Stomach (tissue), 9 donors: Measurements from ENCODE around the gene CDK5. TPM values are rescaled to one million over a fixed set of nuclear protein-coding genes. Genes with fewer than 3 reads are reported as not detected.

Experiments used
- DNase-seq, 2 donors: peaks; one replicate each; pipeline versions ENCODE4 v3.0.0 to v3.0.0-alpha.2; 2013 to 2019
- H3K27ac ChIP-seq, 5 donors: fragments of 200-600 bp in 4 of 5; sonication (generic) in 4 of 5; one replicate each; pipeline ENCODE4 v1.5.1; 2013 to 2019; ENCODE audit warnings: mild to moderate bottlenecking in 1 of 5, moderate library complexity in 1 of 5
- H3K27me3 ChIP-seq, 3 donors: fragments of 200-600 bp; sonication (generic); one replicate each; pipeline ENCODE4 v1.5.1; 2017 to 2019; ENCODE audit warnings: mixed run types in 1 of 3
- H3K36me3 ChIP-seq, 4 donors: fragments of 200-600 bp; sonication (generic); 1 replicate in 3 of 4; 2 replicates in 1 of 4; pipeline ENCODE4 v1.5.1; 2016 to 2019
- H3K4me1 ChIP-seq, 4 donors: fragments of 200-600 bp; sonication (generic); one replicate each; pipeline ENCODE4 v1.5.1; 2016 to 2019
- H3K4me3 ChIP-seq, 4 donors: fragments of 200-600 bp; sonication (generic) in 3 of 4; one replicate each; pipeline ENCODE4 v1.5.1; 2016 to 2019; ENCODE audit warnings: mild to moderate bottlenecking in 1 of 4
- H3K9me3 ChIP-seq, 4 donors: fragments of 200-600 bp; sonication (generic); one replicate each; pipeline ENCODE4 v1.5.1; 2016 to 2019
- CTCF ChIP-seq, 7 experiments: fragments of 450-650 bp in 4 of 7; fragments of 200-600 bp in 3 of 7; sonication (generic) in 3 of 7; IDR thresholded peaks; one replicate each; pipeline ENCODE4 v1.5.1; 2016 to 2019; ENCODE audit warnings: antibody characterized with exemption in 7 of 7, control low read depth in 2 of 7, mild to moderate bottlenecking in 1 of 7
- EP300 ChIP-seq: sonication (generic); formaldehyde crosslinking; IDR thresholded peaks from one replicate; pipeline ENCODE4 v1.6.1; 2017; ENCODE audit warnings: antibody characterized with exemption
- POLR2A ChIP-seq, 4 donors: fragments of 450-650 bp; IDR thresholded peaks; one replicate each; pipeline ENCODE4 v1.6.1; 2016; ENCODE audit warnings: antibody characterized with exemption in 4 of 4, control low read depth in 2 of 4, mild to moderate bottlenecking in 1 of 4, moderate library complexity in 1 of 4
- POLR2AphosphoS5 ChIP-seq, 3 donors: sonication (generic); formaldehyde crosslinking; IDR thresholded peaks; one replicate each; pipeline ENCODE4 v1.6.1; 2016; ENCODE audit warnings: antibody characterized with exemption in 3 of 3
- WGBS, 5 donors: extraction: QIAGEN DNeasy Blood & Tissue Kit in 3 of 5; methylation state at CpG; one replicate each; pipeline versions ENCODE4 v1.1.5 to v1.1.7; 2013 to 2018; 5-methylcytosine and 5-hydroxymethylcytosine counted together
- intact Hi-C: fragments of 100-400 bp; cut with DNase I; formaldehyde crosslinking; loops from one replicate; pipeline ENCODE4 v1.15.1; 2023; ENCODE audit warnings: low total_unique reads
- polyA plus RNA-seq, 3 donors: library from polyadenylated mRNA; stranded (reverse); fragments of 200-250 nt; gene quantifications; one replicate each; pipeline ENCODE4 v1.2.3, GENCODE V29; 2013
- total RNA-seq, 5 donors: library from RNA; depleted of rRNA; stranded (reverse); fragments of >200 nt; gene quantifications; one replicate each; pipeline versions ENCODE4 v1.1.0 to v1.2.3, GENCODE V29; 2014 to 2016
- donor health status: healthy with polysubstance abuse.
- donor health status: Bipolar disorder and iron deficiency.
- donor health status: healthy.

The CDK5 gene
- total and polyA plus RNA-seq, 8 donors = 0.87 to 46.1 (median 11.8) TPM; not detected in 1

GRCh38 chr7:151058781-151059366 is 1.2 kb upstream of the CDK5 start:
- no peaks in the 10 kb centered on the region for H3K9me3 ChIP-seq
- peaks cover 55 to 66% (median 60%) of the 10 kb centered on the region in 4 donors for H3K4me1 ChIP-seq
- H3K36me3 ChIP-seq = peaks cover 3 to 18% (median 7%) of the 10 kb centered on the region in 4 donors
- H3K27ac ChIP-seq = peak overlapping the region; percentile 91 to 97 (median 96)
- H3K27me3 ChIP-seq = no peaks in the 10 kb centered on the region
- 3 to 6% (median 4%) methylated on average over 18 of the region's 18 CpGs for WGBS, 5 donors
- no peak for TF ChIP-seq EP300
- TF ChIP-seq POLR2AphosphoS5 (IDR thresholded peaks at IDR 0.05) = no peak
- TF ChIP-seq POLR2A (IDR thresholded peaks at IDR 0.05) = no peak
- no peak for TF ChIP-seq CTCF (IDR thresholded peaks at IDR 0.05)
- intact Hi-C loops = no loop called here
- peak overlapping the region; percentile 69 to 94 (median 82) for H3K4me3 ChIP-seq
- no peak for DNase-seq

GRCh38 chr7:151057989-151058780 is 488 bp upstream of the CDK5 start:
- Histone ChIP-seq H3K27me3 (no peaks in the 10 kb centered on the region), H3K36me3 (peaks cover 4 to 24% (median 10%) of the 10 kb centered on the region in 4 donors), H3K4me1 (peaks cover 48 to 60% (median 54%) of the 10 kb centered on the region in 4 donors), H3K9me3 (no peaks in the 10 kb centered on the region), H3K27ac (peak overlapping the region; percentile 91 to 97 (median 96)), H3K4me3 (peak overlapping the region; percentile 69 to 94 (median 82))
- TF ChIP-seq POLR2A (IDR thresholded peaks at IDR 0.05) = peak in 1 of 4 donors; percentile 73
- TF ChIP-seq POLR2AphosphoS5 (IDR thresholded peaks at IDR 0.05) = peak; percentile 78 to 91 (median 86)
- peak in 1 of 7 experiments; percentile 15 for TF ChIP-seq CTCF (IDR thresholded peaks at IDR 0.05)
- TF ChIP-seq EP300 = no peak
- 0 to 2% (median 1%) methylated on average over 21 to 46 of the region's 46 CpGs for WGBS, 5 donors
- intact Hi-C loops = no loop called here
- peak; percentile 99 to 100 for DNase-seq

GRCh38 chr7:151056666-151057505 is 811 bp downstream of the CDK5 start:
- Histone ChIP-seq H3K27ac (peak overlapping the region in 1 of 5 donors; percentile 91), H3K4me1 (peaks cover 36 to 47% (median 41%) of the 10 kb centered on the region in 4 donors), H3K9me3 (no peaks in the 10 kb centered on the region), H3K27me3 (peaks cover 0 to 6% (median 0%) of the 10 kb centered on the region in 3 donors), H3K36me3 (peaks cover 0 to 23% (median 12%) of the 10 kb centered on the region in 4 donors), H3K4me3 (peak overlapping the region; percentile 69 to 94 (median 82))
- TF ChIP-seq CTCF (IDR thresholded peaks at IDR 0.05) (peak in 2 of 7 experiments; percentile 14 to 21), POLR2AphosphoS5 (IDR thresholded peaks at IDR 0.05) (no peak), POLR2A (IDR thresholded peaks at IDR 0.05) (no peak)
- 22 to 27% (median 25%) methylated on average over 26 to 29 of the region's 29 CpGs for WGBS, 5 donors
- intact Hi-C loops = no loop called here
- DNase-seq = peak; percentile 45 to 64

GRCh38 chr7:151056283-151056665 is 1.4 kb downstream of the CDK5 start:
- Histone ChIP-seq H3K36me3 (peaks cover 0 to 23% (median 12%) of the 10 kb centered on the region in 4 donors), H3K9me3 (no peaks in the 10 kb centered on the region), H3K27me3 (peaks cover 0 to 12% (median 0%) of the 10 kb centered on the region in 3 donors), H3K4me1 (peaks cover 30 to 46% (median 40%) of the 10 kb centered on the region in 4 donors), H3K27ac (no peak overlapping the region), H3K4me3 (no peak overlapping the region)
- DNase-seq = no peak
- 85 to 91% (median 86%) methylated on average over 6 of the region's 6 CpGs for WGBS, 5 donors
- no peak for TF ChIP-seq EP300
- TF ChIP-seq POLR2AphosphoS5 (IDR thresholded peaks at IDR 0.05) = no peak
- TF ChIP-seq CTCF (IDR thresholded peaks at IDR 0.05) = no peak
- no peak for TF ChIP-seq POLR2A (IDR thresholded peaks at IDR 0.05)
- intact Hi-C loops = no loop called here
